Pulmonary artery endothelial cell (primary cell): ENCODE data around the gene ZFPM1. TPM values are rescaled to one million over a fixed set of nuclear protein-coding genes. Genes with fewer than 3 reads are reported as not detected.
"Not testable (repeated sequence)": the region's sequence is repeated elsewhere in the genome, so short reads cannot be mapped to it uniquely, and the experiment has no call there.

Experiments used
- DNase-seq: peaks from one replicate; pipeline ENCODE4 v3.0.0-alpha.2; 2011; ENCODE audit warnings: low read depth, low spot score
- total RNA-seq: library from RNA; depleted of rRNA; stranded (reverse); fragments of >200 nt; gene quantifications from 2 replicates; pipeline ENCODE4 v1.2.3, GENCODE V29; 2014

Gene ZFPM1
- total RNA-seq, 1 donor from 2014 or later: 2.0 TPM

DNA sequence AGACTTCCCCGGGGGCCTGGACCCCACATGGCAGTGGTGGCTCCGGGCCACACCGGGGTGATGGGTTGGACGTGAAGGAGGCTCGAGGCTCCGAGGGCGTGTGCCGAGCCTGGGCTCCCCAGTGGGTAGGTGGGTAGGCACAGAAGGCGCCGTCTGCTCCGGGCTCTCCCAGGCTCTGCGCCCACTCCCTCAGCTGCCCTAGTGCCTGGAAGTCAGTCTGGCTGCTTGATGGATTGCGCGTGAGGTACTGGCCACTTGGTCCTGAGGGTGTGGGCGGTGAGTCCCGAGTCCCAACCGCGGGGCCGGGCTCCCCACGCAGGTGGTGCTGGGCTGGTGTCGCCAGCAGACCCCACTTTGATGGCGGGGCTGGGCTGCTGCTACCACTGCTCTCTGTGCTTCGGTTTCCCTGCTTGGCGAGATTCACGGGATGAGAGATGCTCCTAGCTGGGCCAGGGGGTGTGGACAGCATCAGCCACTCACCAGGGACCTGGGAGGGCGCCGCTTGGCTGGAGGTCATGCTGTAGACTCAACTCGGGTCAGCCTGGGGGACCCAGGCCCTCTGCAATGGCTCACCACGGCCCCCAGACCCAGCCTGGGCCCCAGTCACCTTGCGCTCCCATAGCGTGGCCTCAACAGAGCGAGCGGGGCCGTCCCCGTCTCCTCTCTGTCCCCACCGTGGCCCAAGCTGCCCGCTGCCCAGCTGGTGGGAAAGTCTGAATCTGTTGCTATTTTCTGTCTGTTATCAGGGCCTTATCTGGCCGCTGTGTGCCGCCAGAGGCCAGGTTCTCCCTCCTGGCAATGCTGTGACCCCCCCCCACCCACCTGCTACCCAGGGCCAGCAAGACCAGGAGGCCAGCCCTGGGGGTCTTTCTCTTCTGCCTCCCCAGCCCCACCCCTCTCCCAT, 26.1 kb downstream of the ZFPM1 start:
- no peak for DNase-seq

DNA sequence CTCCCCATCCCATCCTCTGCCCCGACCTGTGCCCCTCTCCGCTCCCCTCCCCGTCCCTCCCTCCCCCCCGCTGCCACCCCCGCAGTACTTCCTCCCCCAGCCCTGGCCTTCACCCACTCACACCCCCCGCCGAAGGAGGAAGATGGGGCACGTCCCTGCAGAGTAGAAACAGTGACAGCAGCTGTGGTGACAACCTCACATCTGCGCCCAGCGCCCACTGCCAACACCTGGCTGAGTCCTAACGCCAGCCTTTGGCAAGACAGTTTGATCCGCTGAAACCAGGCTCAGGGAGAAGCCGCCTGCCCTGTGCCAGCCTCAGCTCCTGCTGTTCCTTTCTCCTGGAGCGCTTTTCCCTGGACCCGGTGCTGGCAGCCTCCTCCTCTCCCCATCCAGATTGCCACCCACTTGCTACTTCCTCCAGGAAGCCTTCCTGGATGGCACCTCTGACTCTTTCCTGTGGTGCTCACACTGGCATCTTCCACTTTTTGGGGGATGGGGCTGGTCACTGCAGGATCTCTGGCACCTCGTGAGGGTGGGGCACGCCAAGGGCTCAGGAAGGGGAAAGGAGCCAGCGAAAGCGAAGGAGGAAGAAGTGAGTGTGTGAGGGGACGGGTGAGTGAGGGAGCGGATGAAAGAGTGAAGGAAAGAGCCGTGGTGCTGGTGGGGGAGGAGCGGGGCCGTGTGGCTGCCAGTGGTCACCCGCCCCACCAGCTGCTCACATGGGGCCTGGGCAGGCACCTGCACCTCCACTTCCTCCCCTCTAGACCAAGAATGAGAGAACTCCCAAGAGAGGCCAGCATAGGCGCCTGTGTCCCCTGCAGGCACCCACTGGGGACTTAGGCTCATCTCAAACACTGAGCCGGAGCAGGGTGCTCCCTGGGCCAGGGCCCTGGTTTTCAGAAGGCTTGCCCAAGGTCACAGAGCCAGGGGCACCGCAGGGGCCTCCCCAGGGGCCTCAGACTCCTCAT, 27.0 kb downstream of the ZFPM1 start:
- DNase-seq: no peak

DNA sequence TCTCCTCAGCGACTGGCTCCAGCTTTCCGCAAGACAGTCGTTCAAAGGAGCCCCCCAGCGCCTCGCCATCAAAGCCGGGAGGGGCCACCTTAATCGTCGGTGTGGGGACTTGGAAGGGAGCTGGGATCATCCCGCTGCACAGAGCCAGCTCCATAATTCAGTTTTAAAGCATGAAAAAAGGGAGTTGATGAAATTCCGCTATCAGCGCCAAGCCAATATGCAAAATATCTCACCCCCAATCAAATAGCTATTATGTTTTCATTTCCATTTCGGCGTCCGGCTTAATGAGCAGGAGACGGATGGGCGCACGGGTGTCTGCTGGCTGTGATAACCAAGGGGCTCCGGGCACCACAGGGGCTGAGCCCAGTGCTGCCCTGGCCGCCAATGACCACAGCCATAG, 27.7 kb downstream of the ZFPM1 start:
- no peak for DNase-seq

DNA sequence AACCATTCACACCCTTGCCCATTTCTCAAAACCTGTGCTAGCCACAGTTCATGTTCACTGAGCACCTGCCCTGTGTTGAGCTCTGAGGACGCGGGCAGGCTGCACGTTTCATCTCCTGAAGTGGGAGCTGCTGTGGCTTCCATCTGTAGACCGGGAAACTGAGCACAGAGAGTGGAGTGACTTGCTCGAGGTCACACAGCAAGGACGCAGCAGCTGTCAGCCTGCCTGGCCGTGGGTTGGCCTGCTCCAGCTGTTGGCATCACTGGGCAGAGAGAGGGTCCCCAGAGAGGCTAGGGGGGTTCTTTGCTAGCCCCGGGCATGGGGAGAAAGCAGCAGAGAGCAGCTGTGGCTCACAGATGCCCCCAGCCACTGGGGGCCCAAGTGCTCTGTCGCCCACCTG, 28.8 kb downstream of the ZFPM1 start:
- no peak for DNase-seq

DNA sequence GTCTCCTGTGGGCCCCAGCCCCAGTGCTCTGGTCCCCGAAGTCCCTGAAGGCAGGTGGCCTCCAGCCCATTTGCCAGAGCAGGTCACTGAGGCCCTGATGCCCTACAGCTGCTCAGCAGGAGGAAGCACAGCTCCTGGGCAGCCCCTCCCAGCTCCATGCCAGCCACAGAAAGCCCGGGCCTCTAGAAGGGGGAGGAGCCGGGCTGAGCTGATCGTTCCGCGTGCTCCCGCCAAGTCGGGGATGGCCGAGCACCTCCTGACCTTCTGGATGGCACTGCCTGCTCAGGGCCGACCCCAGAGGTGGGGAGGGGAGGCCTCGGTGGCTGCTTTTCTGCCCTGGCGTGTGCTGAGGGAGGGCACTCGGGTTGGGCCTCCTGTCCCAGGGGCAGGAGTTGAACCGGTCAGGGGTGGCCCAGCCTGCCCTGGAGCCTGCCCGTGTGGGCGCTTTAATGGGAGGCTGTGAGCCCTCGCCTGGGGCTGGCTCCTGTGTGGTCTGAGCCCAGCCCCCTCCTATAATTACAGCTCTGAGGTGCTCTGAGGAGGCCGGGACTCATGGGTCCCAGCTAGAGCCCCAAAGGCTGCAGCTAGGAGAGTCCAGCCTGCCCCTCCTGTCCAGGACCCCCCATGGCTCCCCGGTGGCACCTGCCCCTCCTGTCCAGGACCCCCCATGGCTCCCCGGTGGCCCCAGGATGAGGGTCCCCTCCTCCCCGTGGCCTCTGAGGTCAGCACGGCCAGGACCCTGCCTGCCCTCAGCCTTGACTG, 29.7 kb downstream of the ZFPM1 start:
- no peak for DNase-seq

DNA sequence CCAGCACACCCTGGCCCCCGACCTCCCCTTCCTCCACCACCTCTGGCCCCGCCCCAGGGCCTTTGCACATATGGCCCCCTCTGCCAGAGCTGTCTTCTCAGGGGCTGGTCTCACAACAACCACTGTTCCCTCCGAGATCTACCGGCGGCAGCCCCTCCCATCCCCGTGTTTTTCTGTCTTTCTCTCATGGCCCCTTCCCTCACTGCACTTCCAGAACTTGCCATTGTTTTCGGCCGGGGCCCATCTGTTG, 30.2 kb downstream of the ZFPM1 start:
- DNase-seq: no peak

DNA sequence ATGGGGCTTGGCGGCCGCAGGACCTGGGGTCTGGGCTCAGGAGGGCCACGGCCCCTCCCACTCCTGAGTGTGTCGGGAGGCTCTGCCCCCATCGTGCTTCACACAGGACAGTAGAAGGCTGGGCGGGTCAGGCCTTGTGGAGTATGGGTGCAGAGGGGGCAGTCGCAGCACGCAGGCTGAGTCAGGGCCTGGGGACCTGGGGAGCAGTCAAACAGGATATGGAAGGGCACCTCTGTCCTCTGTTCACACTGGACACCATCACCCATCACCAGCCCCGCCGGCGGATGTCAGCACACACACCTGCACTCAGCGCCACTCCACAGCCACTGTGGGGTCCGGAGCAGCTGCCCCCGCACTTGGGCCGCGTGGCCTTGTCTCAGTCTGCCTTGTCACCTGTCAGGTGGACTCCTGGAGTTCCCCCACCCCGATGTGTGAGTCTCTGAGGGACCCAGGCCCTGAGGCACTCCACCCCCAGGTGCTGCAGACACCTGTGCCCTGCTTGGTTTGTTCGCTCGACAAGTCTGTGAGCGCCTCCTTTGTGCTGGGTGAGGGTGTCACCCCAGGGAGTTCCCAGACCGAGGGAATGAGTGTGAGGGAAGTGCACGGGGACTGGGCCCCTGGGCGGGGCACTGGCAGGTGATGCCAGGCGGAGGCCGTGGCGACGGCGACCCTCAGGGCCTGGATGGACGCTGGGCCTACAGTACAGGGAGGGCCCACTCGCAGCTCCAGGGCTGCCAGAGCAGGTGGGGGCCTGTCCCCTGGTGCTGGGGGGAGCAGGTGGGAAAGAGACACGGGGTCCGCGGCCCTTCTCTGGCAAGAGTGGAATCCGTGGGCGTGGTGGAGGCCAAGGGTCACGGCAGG, 31.7 kb downstream of the ZFPM1 start:
- no peak for DNase-seq

DNA sequence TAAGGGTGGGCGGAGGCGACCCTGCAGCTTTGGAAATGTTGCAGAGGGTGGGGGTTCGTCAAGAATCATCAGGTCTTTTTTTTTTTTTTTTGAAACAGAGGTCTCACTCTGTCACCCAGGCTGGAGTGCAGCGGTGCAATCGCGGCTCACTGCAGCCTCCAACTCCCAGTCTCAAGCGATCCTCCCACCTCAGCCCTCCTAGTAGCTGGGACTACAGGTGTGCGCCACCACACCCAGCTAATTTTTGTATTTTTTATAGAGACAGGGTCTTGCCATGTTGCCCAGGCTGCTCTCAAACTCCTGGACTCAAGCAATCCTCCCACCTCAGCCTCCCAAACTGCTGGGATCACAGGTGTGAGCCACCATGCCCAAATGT, 32.3 kb downstream of the ZFPM1 start:
- DNase-seq: not testable (repeated sequence)

DNA sequence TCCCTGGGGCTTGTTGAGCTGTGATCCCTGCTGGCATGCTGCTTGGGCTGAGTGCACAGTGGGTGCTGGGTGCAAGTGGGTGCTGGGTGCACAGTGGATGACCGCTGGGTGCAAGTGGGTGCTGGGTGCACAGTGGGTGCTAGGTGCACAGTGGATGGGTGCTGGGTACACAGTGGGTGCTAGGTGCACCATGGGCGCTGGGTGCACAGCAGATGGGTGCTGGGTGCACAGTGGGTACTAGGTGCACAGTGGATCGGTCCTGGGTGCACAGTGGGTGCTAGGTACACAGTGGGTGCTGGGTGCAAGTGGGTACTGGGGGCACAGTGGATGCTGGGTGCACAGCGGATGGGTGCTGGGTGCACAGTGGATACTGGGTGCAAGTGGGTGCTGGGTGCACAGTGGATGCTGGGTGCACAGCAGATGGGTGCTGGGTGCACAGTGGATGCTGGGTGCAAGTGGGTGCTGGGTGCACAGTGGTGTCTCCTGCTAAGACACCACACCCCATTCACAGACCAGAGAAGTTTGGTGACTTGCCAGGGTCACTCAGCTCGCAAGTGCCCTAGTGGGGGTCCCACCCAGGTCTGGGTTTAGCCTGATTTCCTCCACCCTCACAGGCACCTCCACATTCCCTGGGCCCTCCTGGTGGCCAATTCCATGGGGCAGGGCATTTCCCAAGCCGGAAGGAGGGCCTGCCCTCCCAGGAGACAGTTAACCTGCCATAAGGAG, 33.5 kb downstream of the ZFPM1 start:
- DNase-seq: no peak

DNA sequence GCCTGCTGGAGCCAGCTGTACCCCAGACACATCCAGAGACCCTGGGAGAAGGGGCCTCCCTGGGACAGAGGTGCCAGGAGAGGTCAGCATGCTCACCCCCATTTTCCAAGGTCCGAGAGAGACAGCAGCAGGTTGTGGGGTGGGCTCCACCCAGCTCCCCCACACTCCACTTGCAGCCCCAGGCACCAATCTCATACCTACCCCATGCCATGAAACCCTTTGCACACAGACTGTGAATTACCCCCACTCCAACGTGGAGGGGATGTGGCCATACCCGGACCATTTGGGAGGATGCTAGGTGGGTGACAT, 34.0 kb downstream of the ZFPM1 start:
- no peak for DNase-seq

DNA sequence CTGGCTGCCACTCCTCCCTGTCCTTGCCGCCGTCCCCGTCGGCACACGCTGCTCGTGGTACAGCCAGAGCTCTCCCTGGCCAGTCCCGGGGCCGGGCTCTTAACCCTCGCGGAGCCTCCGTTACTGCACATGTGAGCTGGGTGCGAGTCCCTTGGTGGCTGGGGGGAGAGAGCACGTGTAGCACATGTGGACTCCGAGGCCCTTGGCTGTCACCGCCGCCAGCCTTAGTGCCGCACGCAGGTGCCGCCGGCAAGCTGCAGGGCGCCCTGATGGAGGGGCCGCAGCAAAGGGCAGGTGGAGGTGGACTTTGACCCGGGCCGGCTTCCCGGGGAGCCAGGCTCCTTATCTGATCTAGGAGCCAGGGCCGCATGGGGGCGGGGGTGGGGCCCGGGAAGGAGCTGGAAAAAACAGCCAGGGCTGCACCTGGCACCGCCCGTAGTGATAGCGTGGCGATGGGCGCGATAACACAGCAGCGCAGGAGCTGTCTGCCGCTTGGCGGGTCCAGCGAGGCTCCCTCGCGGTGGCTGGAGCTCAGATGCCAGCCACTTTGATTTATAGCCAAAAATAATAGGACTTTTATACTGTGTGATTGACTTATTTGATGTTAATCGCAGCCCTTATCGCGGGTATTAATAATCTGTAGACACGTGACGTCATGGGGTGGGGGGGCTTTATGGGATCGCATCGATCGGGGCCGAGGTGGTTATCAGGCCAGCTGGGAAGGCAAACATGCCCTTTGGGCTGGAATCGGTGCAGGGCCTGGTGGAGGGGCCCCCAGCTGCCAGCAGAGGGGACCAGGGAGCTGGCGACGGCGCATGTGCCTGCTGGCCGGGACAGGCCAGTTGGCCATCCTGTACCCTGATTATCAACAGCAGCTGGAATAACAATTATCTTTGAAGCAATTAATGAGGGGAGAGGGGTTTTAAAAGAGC, 35.1 kb downstream of the ZFPM1 start:
- DNase-seq: no peak

DNA sequence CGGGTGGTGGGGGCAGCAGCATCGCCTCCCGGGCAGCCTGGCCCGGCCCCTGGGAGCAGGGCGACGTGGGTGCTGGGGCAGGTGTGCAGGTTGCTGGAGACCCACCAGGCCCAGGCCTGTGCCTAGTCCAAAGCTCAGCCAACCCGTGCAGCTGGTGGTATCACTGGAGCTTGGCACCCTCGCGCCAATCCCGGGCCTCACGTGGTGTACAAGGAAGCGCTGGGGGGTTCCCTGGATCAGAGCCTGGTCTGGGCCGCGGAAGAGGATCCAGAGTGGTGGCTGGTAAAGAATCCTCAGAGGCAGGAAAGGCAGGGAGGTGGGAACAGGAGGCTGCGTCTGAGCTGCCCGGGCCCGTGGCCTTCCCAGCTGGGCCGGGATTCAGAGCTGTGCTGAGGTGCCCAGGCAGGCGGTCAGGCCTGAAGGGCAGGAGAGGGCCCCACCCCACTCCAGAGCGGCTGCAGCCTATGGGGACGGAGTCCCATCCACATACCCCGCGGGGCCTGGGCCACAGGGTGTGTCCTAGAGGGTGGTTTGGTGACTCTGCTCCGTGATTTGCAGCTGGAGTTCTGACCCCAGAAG, 36.2 kb downstream of the ZFPM1 start:
- no peak for DNase-seq

DNA sequence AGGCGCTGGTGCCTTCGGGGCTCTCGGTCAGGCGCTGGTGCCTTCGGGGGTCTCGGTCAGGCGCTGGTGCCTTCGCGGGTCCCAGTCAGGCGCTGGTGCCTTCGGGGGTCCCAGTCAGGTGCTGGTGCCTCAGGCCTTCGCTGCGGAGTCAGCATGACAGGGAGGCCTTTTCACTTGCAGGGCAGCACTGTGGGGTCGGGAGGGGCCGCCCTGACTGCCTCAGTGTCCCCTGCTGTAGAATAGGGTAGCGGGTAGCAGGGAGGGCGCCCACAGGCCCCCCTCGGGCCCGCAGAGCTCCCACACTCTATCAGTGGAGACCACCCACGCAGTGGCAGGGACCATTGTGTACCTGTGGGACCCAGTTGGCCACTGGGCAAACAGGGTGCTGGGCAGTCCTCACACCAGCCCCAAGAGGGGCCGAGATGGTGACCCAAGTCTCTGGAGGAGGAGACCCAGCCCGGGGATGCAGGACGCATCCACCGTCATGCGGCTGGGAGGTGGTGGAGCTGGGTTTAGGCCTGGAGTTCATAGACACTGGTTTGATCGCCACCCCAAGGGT, 38.0 kb downstream of the ZFPM1 start:
- no peak for DNase-seq

DNA sequence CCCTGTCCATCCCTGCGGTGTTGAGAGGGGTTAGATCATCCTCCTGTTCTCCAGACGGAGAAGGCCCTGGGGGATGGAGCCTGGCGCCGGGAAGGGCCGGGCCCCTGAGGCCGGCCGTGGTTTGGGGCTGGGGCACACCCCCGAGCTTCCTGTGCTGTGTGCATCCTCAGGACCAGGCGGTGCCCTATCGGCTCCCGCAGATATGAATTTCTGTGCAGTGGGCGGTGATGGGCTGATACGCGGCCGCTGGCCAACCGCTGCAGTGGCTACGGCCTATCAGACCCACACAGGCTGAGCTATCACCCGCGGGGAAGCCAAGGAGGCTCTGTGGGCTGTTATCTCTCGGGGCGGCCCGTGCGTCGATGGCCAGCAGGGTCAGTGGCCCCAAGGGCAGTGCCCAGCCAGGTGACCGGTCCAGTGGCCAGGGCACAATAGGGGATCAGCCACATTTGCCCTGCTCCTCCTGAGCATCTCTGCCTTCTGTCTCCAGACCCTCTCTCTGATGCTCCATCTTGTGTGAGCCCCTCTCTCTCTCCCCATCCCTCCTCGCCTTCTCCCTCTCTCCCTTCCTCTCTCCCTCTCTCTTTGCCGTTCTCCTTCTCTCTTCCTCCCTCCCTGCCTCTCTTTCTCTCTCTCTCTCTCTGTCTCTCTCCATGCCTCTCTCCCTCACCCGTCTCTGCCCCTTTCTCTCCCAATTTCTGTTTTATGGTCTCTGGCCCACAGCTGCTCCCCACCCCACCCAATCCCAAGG, 38.7 kb downstream of the ZFPM1 start:
- no peak for DNase-seq

DNA sequence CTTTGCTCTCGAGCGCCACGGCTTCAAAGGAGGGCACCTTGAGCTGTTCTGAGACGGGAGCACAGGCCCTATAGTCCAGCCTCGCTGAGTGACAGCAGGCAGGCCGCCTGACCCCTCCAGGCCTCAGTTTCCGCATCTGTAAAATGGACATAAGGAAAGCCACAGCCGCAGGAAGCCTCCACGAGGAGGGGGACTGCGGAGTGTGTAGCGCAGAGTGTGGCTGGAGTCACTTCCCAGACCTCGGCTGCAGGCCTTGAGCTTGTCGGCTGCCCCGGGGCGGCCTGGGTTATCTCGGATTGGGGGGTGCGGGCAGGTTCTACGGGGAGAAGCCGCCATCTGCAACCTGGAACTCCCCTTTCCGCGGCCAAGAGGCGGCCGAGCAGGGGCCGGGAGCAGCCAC, 40.8 kb downstream of the ZFPM1 start:
- no peak for DNase-seq

DNA sequence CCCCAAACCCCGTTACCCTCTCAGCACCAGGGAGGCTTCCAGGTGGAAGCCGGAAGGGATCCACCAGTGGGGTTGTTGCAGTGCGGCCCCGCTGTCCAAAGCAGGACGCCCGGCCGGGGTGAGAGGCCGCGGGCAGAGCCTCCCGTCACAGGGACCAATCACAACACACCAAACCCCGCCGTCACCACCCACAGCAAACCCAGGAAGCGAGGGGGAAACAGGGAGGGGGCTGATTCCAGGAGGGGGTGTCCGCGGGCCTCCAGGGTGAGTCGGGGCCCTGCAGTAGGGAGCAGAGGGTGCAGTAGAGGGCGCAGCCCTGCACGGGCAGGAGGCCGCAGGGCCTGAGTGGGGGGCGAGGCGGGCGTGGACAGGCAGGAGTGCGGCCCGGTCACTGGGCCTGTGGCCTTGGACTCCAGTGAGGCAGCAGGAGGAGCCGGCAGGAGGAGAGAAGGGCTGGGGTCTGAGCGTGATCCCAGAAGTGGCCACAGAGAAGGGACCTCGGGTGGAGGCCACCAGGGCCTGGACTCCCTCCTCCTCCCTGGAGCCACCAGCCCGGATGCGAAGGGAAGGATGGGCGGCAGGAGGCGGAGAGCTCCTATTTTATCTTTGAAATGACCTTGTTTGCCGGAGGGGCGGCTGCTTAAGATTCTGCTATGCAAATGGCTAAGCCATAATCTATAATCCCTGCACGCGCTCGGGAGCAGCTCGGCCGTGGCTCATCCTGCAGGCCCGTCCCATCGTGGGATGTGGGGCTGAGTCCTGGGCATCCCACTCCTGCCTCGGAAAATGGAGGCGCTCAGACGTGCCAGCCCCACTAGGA, 41.5 kb downstream of the ZFPM1 start:
- no peak for DNase-seq

DNA sequence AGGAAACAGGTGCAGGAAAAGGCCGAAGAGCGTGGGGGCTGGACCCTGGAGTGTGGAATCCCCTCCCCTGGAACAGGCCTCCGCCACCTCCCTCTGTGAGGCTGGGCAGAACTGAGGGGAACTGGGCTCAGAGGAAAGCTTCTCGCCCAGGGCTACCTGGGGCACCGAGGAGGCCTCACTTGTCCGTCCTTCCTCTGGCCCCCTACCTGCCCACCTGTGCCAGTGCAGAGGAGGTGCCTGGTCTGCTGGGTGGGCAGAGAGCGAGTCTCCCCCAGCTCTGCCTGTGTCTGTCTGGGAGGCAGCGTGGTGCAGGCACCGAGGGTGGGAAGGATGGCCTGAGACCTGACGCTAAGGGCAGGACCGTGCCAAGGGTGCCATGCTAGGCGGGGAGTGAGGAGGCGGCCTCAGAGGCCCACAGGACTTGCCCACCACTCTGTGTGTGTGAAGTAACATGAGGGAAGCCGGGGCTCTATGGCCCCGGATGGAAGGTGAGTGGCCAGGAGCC, 42.2 kb downstream of the ZFPM1 start:
- no peak for DNase-seq
